Keratinocyte (primary cell): ENCODE measurements around the gene MAP3K8. TPM values are rescaled to one million over a fixed set of nuclear protein-coding genes. Genes with fewer than 3 reads are reported as not detected.

Experiments used
- DNase-seq: peaks from one replicate; pipeline ENCODE4 v3.0.0-alpha.2; 2011; ENCODE audit warnings: low read depth, missing footprints, low spot score
- FAIRE-seq: peaks from 2 replicates; lab custom pipeline; 2011; peaks lifted over from hg19 to GRCh38; lab: Jason Lieb, UNC
- H2AFZ ChIP-seq: 2 replicates; pipeline ENCODE4 v1.6.0; 2012; ENCODE audit warnings: low read length, control low read depth, inconsistent platforms; ENCODE audit not compliant: control insufficient read depth
- H3K27ac ChIP-seq: 2 replicates; pipeline ENCODE4 v1.5.1; 2011; ENCODE audit warnings: low read length; ENCODE audit not compliant: control insufficient read depth, insufficient read depth
- H3K27me3 ChIP-seq: 3 replicates; pipeline ENCODE4 v1.6.0; 2011; ENCODE audit warnings: low read length; ENCODE audit not compliant: control insufficient read depth, insufficient read depth; ENCODE audit errors: extremely low read depth
- H3K36me3 ChIP-seq, 2 experiments: 2 replicates in 1 of 2; 3 replicates in 1 of 2; pipeline ENCODE4 v1.5.1; 2011; ENCODE audit warnings: low read length in 2 of 2, mild to moderate bottlenecking in 1 of 2; ENCODE audit not compliant: control insufficient read depth in 2 of 2, insufficient read depth in 2 of 2; ENCODE audit errors: extremely low read depth in 1 of 2
- H3K4me1 ChIP-seq: 3 replicates; pipeline ENCODE4 v1.5.1; 2011; ENCODE audit warnings: low read length; ENCODE audit not compliant: control insufficient read depth, insufficient read depth; ENCODE audit errors: extremely low read depth
- H3K4me2 ChIP-seq: 3 replicates; pipeline ENCODE4 v1.6.0; 2011; ENCODE audit warnings: low read depth, low read length; ENCODE audit not compliant: control insufficient read depth, insufficient read depth; ENCODE audit errors: extremely low read depth
- H3K4me3 ChIP-seq, 3 experiments: fragments of 200-600 bp in 1 of 3; sonication (generic) in 1 of 3; 2 replicates in 2 of 3; 3 replicates in 1 of 3; pipeline ENCODE4 v1.5.1; 2011 to 2016; ENCODE audit warnings: low read length in 3 of 3, mild to moderate bottlenecking in 3 of 3, control low read depth in 2 of 3, inconsistent platforms in 1 of 3, low read depth in 1 of 3, mixed read lengths in 1 of 3, mixed run types in 1 of 3, moderate library complexity in 1 of 3; ENCODE audit not compliant: control insufficient read depth in 2 of 3, insufficient read depth in 2 of 3; ENCODE audit errors: extremely low read depth in 1 of 3
- H3K79me2 ChIP-seq: 2 replicates; pipeline ENCODE4 v1.6.0; 2012; ENCODE audit warnings: low read length; ENCODE audit not compliant: control insufficient read depth, insufficient read depth
- H3K9ac ChIP-seq: 3 replicates; pipeline ENCODE4 v1.6.0; 2011; ENCODE audit warnings: low read length; ENCODE audit not compliant: control insufficient read depth, insufficient read depth; ENCODE audit errors: extremely low read depth
- H3K9me1 ChIP-seq: 3 replicates; pipeline ENCODE4 v1.6.0; 2011; ENCODE audit warnings: low read length; ENCODE audit not compliant: control insufficient read depth, insufficient read depth; ENCODE audit errors: extremely low read depth
- H3K9me3 ChIP-seq: 2 replicates; pipeline ENCODE4 v1.5.1; 2012; ENCODE audit warnings: low read depth, low read length; ENCODE audit not compliant: control insufficient read depth
- H4K20me1 ChIP-seq: 3 replicates; pipeline ENCODE4 v1.6.0; 2011; ENCODE audit warnings: low read length; ENCODE audit not compliant: control insufficient read depth, insufficient read depth; ENCODE audit errors: extremely low read depth
- CTCF ChIP-seq, 3 experiments: IDR thresholded peaks in 1 of 3; conservative IDR thresholded peaks in 1 of 3; optimal IDR thresholded peaks in 1 of 3; 2 replicates in 2 of 3; 3 replicates in 1 of 3; pipeline versions ENCODE3 to v1.5.1; 2011; ENCODE audit warnings: low read length in 3 of 3, mild to moderate bottlenecking in 3 of 3, moderate library complexity in 2 of 3, control low read depth in 1 of 3, inconsistent platforms in 1 of 3; ENCODE audit not compliant: insufficient read depth in 2 of 3; ENCODE audit errors: extremely low read depth in 1 of 3
- EZH2 ChIP-seq: IDR thresholded peaks from one replicate; pipeline ENCODE4 v1.6.1; 2012; ENCODE audit warnings: inconsistent platforms, mild to moderate bottlenecking, low read length, moderate library complexity
- dilution Hi-C: fragments of 300-500 bp; cut with MboI; formaldehyde crosslinking; loops from one replicate; pipeline ENCODE4 v1.7.0; 2020; ENCODE audit warnings: low sequenced_read_pairs; ENCODE audit not compliant: extremely low pct_ligation_motif_present
- polyA plus RNA-seq, 5 experiments: library from polyadenylated mRNA; depleted of rRNA in 3 of 5; stranded (reverse) in 3 of 5; stranded (forward) in 1 of 5; unstranded in 1 of 5; fragments of >200 nt; gene quantifications; 1 replicate in 1 of 5; 2 replicates in 3 of 5; 3 replicates in 1 of 5; pipeline versions ENCODE4 v1.2.1 to v1.2.3, GENCODE V29; 2011 to 2012; ENCODE audit warnings: missing spikeins in 2 of 5, low read depth in 1 of 5, low replicate concordance in 1 of 5

Gene MAP3K8
- polyA plus RNA-seq, 1 donor (not counting 4 experiments of a cell fraction or from before 2014, with no cell fraction given) = 4.9 TPM

- Histone ChIP-seq H4K20me1 (no peaks in the 10 kb centered on the region), H3K4me1 (no peaks in the 10 kb centered on the region), H3K9me3 (no peaks in the 10 kb centered on the region), H3K9ac (no peak overlapping the region), H3K4me3 (no peak overlapping the region), H3K36me3 (no peaks in the 10 kb centered on the region), H2AFZ (no peak overlapping the region), H3K27ac (no peak overlapping the region), H3K27me3 (no peaks in the 10 kb centered on the region), H3K4me2 (no peak overlapping the region), H3K79me2 (no peaks in the 10 kb centered on the region), H3K9me1 (no peaks in the 10 kb centered on the region)
- TF ChIP-seq EZH2 = no peak
- no peak for TF ChIP-seq CTCF (optimal IDR thresholded peaks at IDR 0.05 in 1 of 3, IDR thresholded peaks at IDR 0.05 in 1 of 3, conservative IDR thresholded peaks at IDR 0.05 in 1 of 3; ENCODE audit: extremely low read depth in 1 of 3, insufficient read depth in 2 of 3, low read length in 3 of 3)
- DNase-seq = no peak
- FAIRE-seq = no peak
- dilution Hi-C loops = no loop called here
Measured at GRCh38 chr10:30411263-30411662, 22.7 kb upstream of the MAP3K8 start.

GRCh38 chr10:30412901-30413300 is 21.1 kb upstream of the MAP3K8 start:
- DNase-seq (no peak), FAIRE-seq (no peak)
- no peak overlapping the region for H3K9ac ChIP-seq
- no peaks in the 10 kb centered on the region for H4K20me1 ChIP-seq
- H2AFZ ChIP-seq = no peak overlapping the region
- H3K4me2 ChIP-seq = no peak overlapping the region
- no peaks in the 10 kb centered on the region for H3K79me2 ChIP-seq
- no peak for TF ChIP-seq CTCF (optimal IDR thresholded peaks at IDR 0.05 in 1 of 3, IDR thresholded peaks at IDR 0.05 in 1 of 3, conservative IDR thresholded peaks at IDR 0.05 in 1 of 3; ENCODE audit: extremely low read depth in 1 of 3, insufficient read depth in 2 of 3, low read length in 3 of 3)
- no peak for TF ChIP-seq EZH2
- H3K36me3 ChIP-seq = no peaks in the 10 kb centered on the region
- dilution Hi-C loops = no loop called here
- H3K9me1 ChIP-seq = no peaks in the 10 kb centered on the region
- no peak overlapping the region for H3K27ac ChIP-seq
- no peaks in the 10 kb centered on the region for H3K27me3 ChIP-seq
- H3K9me3 ChIP-seq = no peaks in the 10 kb centered on the region
- no peaks in the 10 kb centered on the region for H3K4me1 ChIP-seq
- no peak overlapping the region for H3K4me3 ChIP-seq
